Left cardiac atrium (tissue), 4 donors: ENCODE results near the gene CCL2. TPM values are rescaled to one million over a fixed set of nuclear protein-coding genes. Genes with fewer than 3 reads are reported as not detected.

Experiments
- ATAC-seq, 2 donors: fragments of 200-7000 bp; cut with Tn5 transposase; one replicate each; pipeline ENCODE4 v1.9.1; 2020; ENCODE audit warnings: mild to moderate bottlenecking in 2 of 2, moderate library complexity in 2 of 2
- DNase-seq: peaks from one replicate; pipeline ENCODE4 v3.0.0-alpha.2; 2020
- intact Hi-C, 2 donors: fragments of 100-400 bp; cut with DNase I; formaldehyde crosslinking; loops; one replicate each; pipeline versions ENCODE4 v1.14.1 to v1.15.1; 2022 to 2023
- total RNA-seq, 2 donors: library from RNA; stranded (reverse); fragmentation: NEBNext Ultra II Directional; extraction: Animal tissue kit (Norgen Biotek cat#: 25700); gene quantifications; one replicate each; pipeline ENCODE4 v1.2.1, GENCODE V29; 2021
- donor health status: DM: no; HTN: yes; CAD: no.
- donor health status: DM: no; HTN: yes; CAD: no; lungs with severe emphysema.
- donor health status: DM: yes; HTN: yes; CAD: no.
- donor health status: Dilated cardiomyopathy.

Gene CCL2
- total RNA-seq, 2 donors from 2014 or later, result 36.8 to 268 TPM

DNA sequence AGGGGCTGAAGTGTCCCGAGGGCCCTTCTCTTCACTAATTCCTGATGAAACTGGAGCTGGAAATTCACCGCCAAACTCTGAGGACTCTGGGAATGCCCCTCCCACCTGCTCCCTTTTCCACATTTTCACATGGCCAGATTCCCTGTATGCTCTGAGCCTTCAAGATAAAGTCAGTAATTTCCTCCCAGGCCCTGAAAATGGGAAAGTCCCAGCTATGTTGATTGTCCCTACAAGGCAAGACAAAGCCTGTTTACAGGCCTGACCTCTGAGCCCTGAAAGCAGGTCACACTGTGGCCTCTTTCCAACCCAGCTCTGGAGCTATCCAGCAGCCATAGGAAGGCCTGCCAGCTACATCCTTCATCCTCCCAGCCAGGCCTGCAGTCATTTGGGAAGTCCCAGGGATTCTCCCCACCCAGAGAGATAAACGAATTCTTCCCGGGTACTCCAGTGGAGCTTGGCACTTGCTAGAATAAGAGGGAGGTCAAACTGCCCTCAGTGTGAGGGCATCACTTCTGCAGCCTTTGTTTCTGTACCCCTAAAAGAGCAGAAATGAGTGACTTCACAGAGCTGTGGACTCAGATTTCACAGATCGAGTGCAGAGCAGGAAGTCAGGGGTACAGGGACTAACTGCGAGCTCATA, 19.6 kb upstream of the CCL2 start:
- intact Hi-C loops, result loop anchor here in 1 of 2 donors (5.0 kb wide), 1 partner anchor 33 kb away; no protein-coding TSS in a partner anchor
- DNase-seq, result peak; percentile 80
- ATAC-seq, result peak; percentile 81 to 82

GRCh38 chr17:34236281-34236892, 18.7 kb upstream of the CCL2 start:
- ATAC-seq (no peak), DNase-seq (no peak)
- intact Hi-C loops, result loop anchor here in 1 of 2 donors (5.0 kb wide), 1 partner anchor 34 kb away; no protein-coding TSS in a partner anchor

DNA sequence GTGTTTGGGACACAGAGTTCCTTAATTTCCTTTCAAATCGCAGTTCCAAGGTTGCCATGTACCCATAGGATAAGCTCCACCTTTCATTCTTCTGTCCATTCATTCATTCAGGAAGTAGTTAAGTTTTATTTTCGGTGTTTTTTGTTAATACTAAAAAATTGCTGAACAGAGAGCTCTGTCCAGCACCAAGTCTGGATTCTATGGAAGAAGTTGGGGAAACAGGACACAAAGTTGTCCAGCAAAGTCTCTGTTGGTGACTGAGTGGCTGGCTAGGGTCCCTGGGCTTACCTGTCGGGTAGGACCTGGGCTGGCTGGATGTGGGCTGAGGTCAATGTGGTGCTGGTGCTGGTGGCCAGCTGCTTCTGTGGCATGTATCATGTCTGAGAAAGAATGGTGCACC, 17.6 kb upstream of the CCL2 start:
- ATAC-seq, result no peak
- intact Hi-C loops, result loop anchor here in 1 of 2 donors (5.0 kb wide), 1 partner anchor 35 kb away; no protein-coding TSS in a partner anchor
- DNase-seq, result no peak

- ATAC-seq (peak; percentile 73 to 81), DNase-seq (peak; percentile 78)
- intact Hi-C loops, result no loop called here
These were observed 14.0 kb upstream of the CCL2 start for GRCh38 chr17:34241062-34241461.

GRCh38 chr17:34242587-34243363, 12.3 kb upstream of the CCL2 start:
- ATAC-seq, result peak in 1 of 2 donors; percentile 18
- no peak for DNase-seq
- intact Hi-C loops, result no loop called here

DNA sequence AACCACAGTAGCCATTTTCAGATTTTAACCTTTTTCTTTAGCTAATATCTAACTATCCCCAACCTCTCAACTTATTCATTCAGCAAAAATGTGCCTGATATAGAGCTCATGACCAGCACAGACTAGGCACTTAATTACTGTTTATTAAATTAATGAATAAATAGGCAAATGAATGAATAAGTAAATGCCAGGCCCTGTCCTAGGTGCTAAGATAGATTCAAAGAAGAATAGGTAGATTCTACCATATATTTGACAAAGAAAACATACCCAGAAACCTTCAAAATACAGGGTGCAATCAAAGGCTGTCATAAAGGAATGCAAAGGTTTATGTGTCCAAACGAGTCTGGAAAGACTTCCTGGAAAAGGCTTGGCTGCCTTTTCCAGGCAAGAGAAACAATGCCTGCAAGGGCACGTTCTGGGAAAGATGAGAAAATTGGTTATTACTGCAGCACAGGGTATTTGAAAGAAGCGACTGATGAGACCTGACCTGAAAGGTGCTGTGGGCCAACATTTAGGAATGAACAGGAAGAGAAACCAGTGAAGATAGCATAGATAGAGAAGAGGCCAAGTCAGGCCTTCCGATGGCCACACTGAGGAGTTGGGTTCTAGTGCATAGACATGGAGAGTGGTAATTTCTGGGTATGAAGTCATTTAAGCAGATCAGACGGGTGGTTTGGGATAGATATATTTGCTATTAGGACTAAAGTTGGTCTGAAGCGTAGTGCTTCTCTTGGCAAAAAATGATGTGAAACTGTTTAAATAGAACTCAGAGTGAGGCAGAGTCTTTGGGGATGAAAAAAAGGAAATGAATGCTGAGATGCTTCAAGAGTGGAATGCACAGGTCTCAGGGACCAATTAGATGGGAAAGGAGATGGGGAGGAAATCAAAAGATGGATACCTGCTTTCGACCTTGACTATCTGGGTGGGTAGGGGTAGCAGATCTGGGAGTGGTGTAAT, 11.4 kb upstream of the CCL2 start:
- intact Hi-C loops, result no loop called here
- DNase-seq, result no peak
- no peak for ATAC-seq

- no peak for ATAC-seq
- no peak for DNase-seq
- intact Hi-C loops, result loop anchor here in 1 of 2 donors (5.0 kb wide), 1 partner anchor 62 kb away; no protein-coding TSS in a partner anchor
These were observed 9.7 kb upstream of the CCL2 start for GRCh38 chr17:34245351-34245905.

DNA sequence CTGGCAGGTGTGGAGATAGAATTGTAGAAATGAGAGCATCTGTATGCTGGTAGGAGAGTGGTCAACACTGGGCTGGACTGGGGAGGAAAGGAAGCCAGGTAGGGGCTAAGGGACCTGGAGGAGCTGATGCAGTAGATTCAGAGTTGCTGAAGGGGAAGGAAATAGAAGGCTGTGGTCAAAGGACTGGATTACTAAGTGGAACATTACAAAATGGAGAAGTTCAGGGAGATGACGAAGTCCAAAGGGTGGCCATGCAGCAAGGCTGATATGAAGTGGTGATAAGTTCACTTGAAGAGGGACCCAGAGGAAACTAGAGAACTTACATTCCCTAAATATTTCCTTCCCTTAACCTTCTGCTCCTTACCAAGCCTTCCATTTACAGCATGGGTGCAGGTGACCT, 8.6 kb upstream of the CCL2 start:
- intact Hi-C loops, result loop anchor here in 1 of 2 donors (5.0 kb wide), 1 partner anchor 61 kb away; no protein-coding TSS in a partner anchor
- peak in 1 of 2 donors; percentile 7 for ATAC-seq
- DNase-seq, result no peak

DNA sequence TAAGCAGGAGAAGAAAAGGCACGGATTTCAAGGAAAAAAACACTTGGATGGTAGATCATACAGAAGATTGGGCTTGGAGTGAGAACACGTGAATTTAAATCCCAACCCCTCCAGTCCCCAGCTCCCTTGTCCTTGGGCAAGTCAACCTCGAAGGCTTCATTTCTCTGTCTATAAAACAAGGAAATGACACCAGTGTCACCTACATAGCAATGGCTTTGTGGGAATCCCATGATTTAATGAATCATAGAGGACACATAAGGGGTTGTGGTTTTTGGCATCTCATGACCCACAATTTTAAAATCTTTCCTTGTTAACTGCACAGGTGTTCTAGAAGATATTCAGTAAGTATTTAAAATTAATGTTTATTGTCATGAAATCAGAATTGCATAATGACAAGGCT, 8.2 kb upstream of the CCL2 start:
- intact Hi-C loops, result loop anchor here in 1 of 2 donors (5.0 kb wide), 1 partner anchor 60 kb away; no protein-coding TSS in a partner anchor
- no peak for ATAC-seq
- DNase-seq, result no peak

DNA sequence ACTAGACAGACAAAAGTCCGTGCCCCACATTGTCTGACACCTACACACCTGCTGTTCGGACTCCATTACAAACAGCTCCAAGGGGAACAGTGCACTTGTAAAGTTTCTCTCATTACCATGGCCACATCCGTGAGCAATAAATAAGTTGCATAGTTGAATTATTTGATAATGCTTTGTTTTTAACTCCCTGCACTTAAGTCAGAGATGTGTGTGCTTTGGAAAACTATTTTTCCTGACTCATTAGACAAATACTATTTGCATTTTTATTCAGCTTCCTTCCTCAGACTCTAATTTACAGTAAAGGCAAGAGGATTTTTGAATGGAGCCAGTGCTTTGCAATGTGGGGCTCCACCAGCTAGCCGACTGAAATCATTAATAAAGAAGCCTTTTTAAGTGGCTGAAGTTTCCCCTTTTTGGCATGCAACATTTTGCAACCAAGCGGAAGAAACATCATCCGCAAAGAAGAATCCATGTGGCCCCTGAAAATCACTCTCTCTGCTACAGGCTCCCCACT, 6.5 kb upstream of the CCL2 start:
- intact Hi-C loops, result loop anchor here in 1 of 2 donors (5.0 kb wide), 1 partner anchor 59 kb away; no protein-coding TSS in a partner anchor
- ATAC-seq, result peak in 1 of 2 donors; percentile 7
- no peak for DNase-seq

GRCh38 chr17:34249061-34249460, 6.0 kb upstream of the CCL2 start:
- ATAC-seq, result no peak
- no peak for DNase-seq
- intact Hi-C loops, result loop anchor here in 1 of 2 donors (5.0 kb wide), 1 partner anchor 58 kb away; no protein-coding TSS in a partner anchor

DNA sequence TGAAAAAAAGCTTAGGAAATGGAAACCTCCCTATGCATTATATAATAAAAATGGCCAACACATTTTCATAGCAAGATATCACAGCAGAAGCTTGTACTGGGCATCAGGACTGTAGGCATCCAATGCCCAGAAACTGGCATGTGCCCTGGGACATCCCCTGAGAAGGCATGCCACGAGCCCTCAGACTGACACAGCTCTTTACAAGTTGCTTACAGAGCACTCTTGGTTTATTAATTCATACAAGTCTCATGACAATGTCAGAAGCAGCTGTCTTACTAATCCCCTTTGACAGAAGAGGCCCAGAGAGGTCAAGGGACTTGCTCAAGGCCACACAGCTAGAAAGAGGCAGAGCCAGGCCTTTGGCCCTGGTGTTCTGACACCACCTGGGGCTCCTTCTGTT, 5.6 kb upstream of the CCL2 start:
- no peak for DNase-seq
- peak in 1 of 2 donors; percentile 2 for ATAC-seq
- intact Hi-C loops, result loop anchor here in 1 of 2 donors (5.0 kb wide), 1 partner anchor 58 kb away; no protein-coding TSS in a partner anchor

GRCh38 chr17:34251186-34251585, 3.9 kb upstream of the CCL2 start:
- ATAC-seq, result no peak
- intact Hi-C loops, result no loop called here
- DNase-seq, result no peak

GRCh38 chr17:34252095-34252443, 3.0 kb upstream of the CCL2 start:
- intact Hi-C loops, result no loop called here
- DNase-seq, result no peak
- ATAC-seq, result peak; percentile 28 to 39

GRCh38 chr17:34252444-34253138, 2.5 kb upstream of the CCL2 start:
- ATAC-seq (peak; percentile 75 to 88), DNase-seq (peak; percentile 97)
- intact Hi-C loops, result no loop called here

DNA sequence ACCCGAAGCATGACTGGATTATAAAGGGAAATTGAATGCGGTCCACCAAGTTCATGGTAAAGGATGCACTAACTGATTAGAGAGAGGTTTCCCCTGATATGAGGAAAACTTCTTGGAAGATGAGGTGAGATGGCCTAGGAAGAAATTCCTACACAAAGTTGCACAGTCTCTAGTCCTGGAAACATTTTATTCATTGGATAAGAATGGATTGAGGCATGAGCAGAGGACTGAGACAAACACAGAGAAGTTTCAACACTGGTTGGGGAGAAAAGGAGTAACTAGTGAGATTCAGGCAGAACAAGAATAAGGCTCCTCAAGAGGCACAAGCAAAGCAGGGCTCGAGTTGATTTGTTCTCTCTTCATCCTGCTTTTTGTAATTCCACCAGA, 2.0 kb upstream of the CCL2 start:
- DNase-seq (no peak), ATAC-seq (no peak)
- intact Hi-C loops, result no loop called here

GRCh38 chr17:34254146-34254545, 939 bp upstream of the CCL2 start:
- intact Hi-C loops, result no loop called here
- no peak for DNase-seq
- peak; percentile 38 to 39 for ATAC-seq
